Type B pancreatic cell (in vitro differentiated cells): ENCODE measurements around the gene POU2F3. TPM values are rescaled to one million over a fixed set of nuclear protein-coding genes. Genes with fewer than 3 reads are reported as not detected.
"Not testable (repeated sequence)": the region's sequence is repeated elsewhere in the genome, so short reads cannot be mapped to it uniquely, and the experiment has no call there.

ENCODE experiments used
- DNase-seq: peaks from one replicate; pipeline ENCODE4 v3.0.0; 2021; ENCODE audit warnings: mixed read lengths; ENCODE audit not compliant: unreplicated experiment; ENCODE audit errors: extremely low spot score
- H3K27ac Mint-ChIP-seq: 2 replicates; pipeline ENCODE4 v1.8.0; 2021; ENCODE audit warnings: mild to moderate bottlenecking, mixed read lengths
- H3K27me3 Mint-ChIP-seq: 2 replicates; pipeline ENCODE4 v1.8.0; 2021; ENCODE audit warnings: mixed read lengths
- H3K36me3 Mint-ChIP-seq: 2 replicates; pipeline ENCODE4 v1.8.0; 2021; ENCODE audit warnings: mixed read lengths
- H3K4me1 Mint-ChIP-seq: one replicate; pipeline ENCODE4 v1.8.0; 2021; ENCODE audit warnings: mixed read lengths; ENCODE audit not compliant: unreplicated experiment
- H3K4me3 Mint-ChIP-seq: 2 replicates; pipeline ENCODE4 v1.8.0; 2021; ENCODE audit warnings: mild to moderate bottlenecking, mixed read lengths
- H3K9me3 Mint-ChIP-seq: 2 replicates; pipeline ENCODE4 v1.8.0; 2021; ENCODE audit warnings: mixed read lengths
- CTCF ChIP-seq: fragments of 200-600 bp; sonication (generic); conservative IDR thresholded peaks from 2 replicates; pipeline ENCODE4 v1.5.0; 2021; ENCODE audit warnings: antibody characterized with exemption, mild to moderate bottlenecking
- total RNA-seq: library from RNA; stranded (reverse); gene quantifications from 2 replicates; pipeline ENCODE4 v1.2.1, GENCODE V29; 2021; ENCODE audit warnings: low replicate concordance

The POU2F3 gene
- total RNA-seq, 1 donor from 2014 or later: 1.4 TPM

GRCh38 chr11:120243221-120243620 is 3.3 kb downstream of the POU2F3 start:
- H3K27ac Mint-ChIP-seq: no peak overlapping the region
- H3K4me1 Mint-ChIP-seq: peaks cover 4% of the 10 kb centered on the region
- H3K27me3 Mint-ChIP-seq: peaks cover 91% of the 10 kb centered on the region
- no peaks in the 10 kb centered on the region for H3K36me3 Mint-ChIP-seq
- no peak overlapping the region for H3K4me3 Mint-ChIP-seq
- no peak for TF ChIP-seq CTCF
- no peaks in the 10 kb centered on the region for H3K9me3 Mint-ChIP-seq
- no peak for DNase-seq

GRCh38 chr11:120244476-120245365 is 4.8 kb downstream of the POU2F3 start:
- Mint-ChIP-seq H3K27ac (no peak overlapping the region), H3K27me3 (peaks cover 92% of the 10 kb centered on the region), H3K4me1 (peaks cover 4% of the 10 kb centered on the region), H3K9me3 (no peaks in the 10 kb centered on the region), H3K36me3 (no peaks in the 10 kb centered on the region), H3K4me3 (no peak overlapping the region)
- TF ChIP-seq CTCF: no peak
- no peak for DNase-seq

- peaks cover 3% of the 10 kb centered on the region for H3K4me1 Mint-ChIP-seq
- no peak overlapping the region for H3K4me3 Mint-ChIP-seq
- no peak for DNase-seq
- H3K27ac Mint-ChIP-seq: no peak overlapping the region
- no peaks in the 10 kb centered on the region for H3K36me3 Mint-ChIP-seq
- no peak for TF ChIP-seq CTCF
- peaks cover 95% of the 10 kb centered on the region for H3K27me3 Mint-ChIP-seq
- H3K9me3 Mint-ChIP-seq: no peaks in the 10 kb centered on the region
These were observed 5.5 kb downstream of the POU2F3 start for GRCh38 chr11:120245434-120245833.

GRCh38 chr11:120248551-120249278 is 8.8 kb downstream of the POU2F3 start:
- H3K4me1 Mint-ChIP-seq: no peaks in the 10 kb centered on the region
- TF ChIP-seq CTCF: no peak

GRCh38 chr11:120249279-120250262 is 9.6 kb downstream of the POU2F3 start:
- Mint-ChIP-seq H3K36me3 (no peaks in the 10 kb centered on the region), H3K4me1 (no peaks in the 10 kb centered on the region), H3K27me3 (peaks cover 87% of the 10 kb centered on the region), H3K27ac (no peak overlapping the region), H3K9me3 (no peaks in the 10 kb centered on the region), H3K4me3 (no peak overlapping the region)
- DNase-seq: no peak
- no peak for TF ChIP-seq CTCF

More at GRCh38 chr11:120248551-120249278, 8.8 kb downstream of the POU2F3 start:
- DNase-seq: no peak
- Mint-ChIP-seq H3K9me3 (no peaks in the 10 kb centered on the region), H3K36me3 (no peaks in the 10 kb centered on the region), H3K4me3 (no peak overlapping the region), H3K27ac (no peak overlapping the region), H3K27me3 (peaks cover 87% of the 10 kb centered on the region)

GRCh38 chr11:120253377-120253776 is 13.4 kb downstream of the POU2F3 start:
- H3K27me3 Mint-ChIP-seq: peaks cover 87% of the 10 kb centered on the region
- H3K4me1 Mint-ChIP-seq, H3K4me3 Mint-ChIP-seq, DNase-seq, H3K9me3 Mint-ChIP-seq, H3K27ac Mint-ChIP-seq, H3K36me3 Mint-ChIP-seq: not testable (repeated sequence)
